ENCODE data around the gene PCLO. TPM values are rescaled to one million over a fixed set of nuclear protein-coding genes. Genes with fewer than 3 reads are reported as not detected.
"Not testable (repeated sequence)": the region's sequence is repeated elsewhere in the genome, so short reads cannot be mapped to it uniquely, and the experiment has no call there.

The PCLO gene
- total RNA-seq, 1 donor = not detected

GRCh38 chr7:82742163-82742562 lies 420.5 kb downstream of the PCLO start:
- H3K4me3 ChIP-seq (ENCODE audit: low read length) = no peak overlapping the region
- no peaks in the 10 kb centered on the region for H3K4me1 ChIP-seq (ENCODE audit: insufficient read depth, low read length)

GRCh38 chr7:82741493-82741892 lies 421.2 kb downstream of the PCLO start:
- no peaks in the 10 kb centered on the region for H3K27me3 ChIP-seq (ENCODE audit: insufficient read depth, low read length)

More at GRCh38 chr7:82742163-82742562, 420.5 kb downstream of the PCLO start:
- no peaks in the 10 kb centered on the region for H3K9me3 ChIP-seq (ENCODE audit: low read depth, low read length)
- no peaks in the 10 kb centered on the region for H3K27me3 ChIP-seq (ENCODE audit: insufficient read depth, low read length)

GRCh38 chr7:82740246-82740848 lies 422.3 kb downstream of the PCLO start:
- no peaks in the 10 kb centered on the region for H3K27me3 ChIP-seq (ENCODE audit: insufficient read depth, low read length)

More at GRCh38 chr7:82741493-82741892, 421.2 kb downstream of the PCLO start:
- Histone ChIP-seq H3K9me3 (ENCODE audit: low read depth, low read length) (no peaks in the 10 kb centered on the region), H3K4me3 (ENCODE audit: low read length) (no peak overlapping the region), H3K4me1 (ENCODE audit: insufficient read depth, low read length) (no peaks in the 10 kb centered on the region)

GRCh38 chr7:82736633-82737032 lies 426.1 kb downstream of the PCLO start:
- no peaks in the 10 kb centered on the region for H3K4me1 ChIP-seq (ENCODE audit: insufficient read depth, low read length)
- H3K4me3 ChIP-seq (ENCODE audit: low read length) = no peak overlapping the region
- H3K9me3 ChIP-seq (ENCODE audit: low read depth, low read length) = no peaks in the 10 kb centered on the region
- H3K27me3 ChIP-seq (ENCODE audit: insufficient read depth, low read length) = no peaks in the 10 kb centered on the region

More at GRCh38 chr7:82740246-82740848, 422.3 kb downstream of the PCLO start:
- Histone ChIP-seq H3K9me3 (ENCODE audit: low read depth, low read length) (no peaks in the 10 kb centered on the region), H3K4me1 (ENCODE audit: insufficient read depth, low read length) (no peaks in the 10 kb centered on the region), H3K4me3 (ENCODE audit: low read length) (no peak overlapping the region)

GRCh38 chr7:82732677-82733076 lies 430.0 kb downstream of the PCLO start:
- Histone ChIP-seq H3K9me3 (ENCODE audit: low read depth, low read length) (no peaks in the 10 kb centered on the region), H3K4me3 (ENCODE audit: low read length) (no peak overlapping the region), H3K27me3 (ENCODE audit: insufficient read depth, low read length) (no peaks in the 10 kb centered on the region), H3K4me1 (ENCODE audit: insufficient read depth, low read length) (no peaks in the 10 kb centered on the region)

- Histone ChIP-seq H3K4me3 (ENCODE audit: low read length) (no peak overlapping the region), H3K27me3 (ENCODE audit: insufficient read depth, low read length) (no peaks in the 10 kb centered on the region), H3K4me1 (ENCODE audit: insufficient read depth, low read length) (no peaks in the 10 kb centered on the region), H3K9me3 (ENCODE audit: low read depth, low read length) (no peaks in the 10 kb centered on the region)
Observed at GRCh38 chr7:82729172-82730030, 433.3 kb downstream of the PCLO start.

- Histone ChIP-seq H3K9me3 (ENCODE audit: low read depth, low read length) (no peaks in the 10 kb centered on the region), H3K4me3 (ENCODE audit: low read length) (no peak overlapping the region)
Observed at GRCh38 chr7:82726038-82726800, 436.5 kb downstream of the PCLO start.

GRCh38 chr7:82723411-82723810 lies 439.3 kb downstream of the PCLO start:
- Histone ChIP-seq H3K4me1 (ENCODE audit: insufficient read depth, low read length) (no peaks in the 10 kb centered on the region), H3K27me3 (ENCODE audit: insufficient read depth, low read length) (no peaks in the 10 kb centered on the region), H3K4me3 (ENCODE audit: low read length) (no peak overlapping the region), H3K9me3 (ENCODE audit: low read depth, low read length) (no peaks in the 10 kb centered on the region)

More at GRCh38 chr7:82726038-82726800, 436.5 kb downstream of the PCLO start:
- H3K4me1 ChIP-seq (ENCODE audit: insufficient read depth, low read length) = no peaks in the 10 kb centered on the region
- H3K27me3 ChIP-seq (ENCODE audit: insufficient read depth, low read length) = no peaks in the 10 kb centered on the region

GRCh38 chr7:82722946-82723345 lies 439.7 kb downstream of the PCLO start:
- no peaks in the 10 kb centered on the region for H3K9me3 ChIP-seq (ENCODE audit: low read depth, low read length)
- H3K4me1 ChIP-seq (ENCODE audit: insufficient read depth, low read length) = no peaks in the 10 kb centered on the region
- H3K4me3 ChIP-seq (ENCODE audit: low read length) = no peak overlapping the region
- H3K27me3 ChIP-seq (ENCODE audit: insufficient read depth, low read length) = no peaks in the 10 kb centered on the region

- Histone ChIP-seq H3K27me3 (ENCODE audit: insufficient read depth, low read length) (no peaks in the 10 kb centered on the region), H3K9me3 (ENCODE audit: low read depth, low read length) (no peaks in the 10 kb centered on the region), H3K4me3 (ENCODE audit: low read length) (no peak overlapping the region), H3K4me1 (ENCODE audit: insufficient read depth, low read length) (no peaks in the 10 kb centered on the region)
Observed at GRCh38 chr7:82715344-82715743, 447.3 kb downstream of the PCLO start.

- Histone ChIP-seq H3K27me3 (ENCODE audit: insufficient read depth, low read length) (no peaks in the 10 kb centered on the region), H3K9me3 (ENCODE audit: low read depth, low read length) (no peaks in the 10 kb centered on the region), H3K4me1 (ENCODE audit: insufficient read depth, low read length) (no peaks in the 10 kb centered on the region), H3K4me3 (ENCODE audit: low read length) (no peak overlapping the region)
Observed at GRCh38 chr7:82714883-82715282, 447.8 kb downstream of the PCLO start.

GRCh38 chr7:82713506-82713905 lies 449.2 kb downstream of the PCLO start:
- H3K27me3 ChIP-seq (ENCODE audit: insufficient read depth, low read length) = no peaks in the 10 kb centered on the region
- no peaks in the 10 kb centered on the region for H3K9me3 ChIP-seq (ENCODE audit: low read depth, low read length)
- H3K4me3 ChIP-seq (ENCODE audit: low read length) = no peak overlapping the region
- H3K4me1 ChIP-seq (ENCODE audit: insufficient read depth, low read length) = no peaks in the 10 kb centered on the region

GRCh38 chr7:82706344-82706743 lies 456.3 kb downstream of the PCLO start:
- H3K4me1 ChIP-seq (ENCODE audit: insufficient read depth, low read length); H3K4me3 ChIP-seq (ENCODE audit: low read length); H3K9me3 ChIP-seq (ENCODE audit: low read depth, low read length); H3K27me3 ChIP-seq (ENCODE audit: insufficient read depth, low read length): not testable (repeated sequence)

GRCh38 chr7:82705517-82706260 lies 457.0 kb downstream of the PCLO start:
- no peaks in the 10 kb centered on the region for H3K27me3 ChIP-seq (ENCODE audit: insufficient read depth, low read length)
- no peaks in the 10 kb centered on the region for H3K4me1 ChIP-seq (ENCODE audit: insufficient read depth, low read length)
- no peaks in the 10 kb centered on the region for H3K9me3 ChIP-seq (ENCODE audit: low read depth, low read length)
- no peak overlapping the region for H3K4me3 ChIP-seq (ENCODE audit: low read length)

All from mononuclear cell (primary cell).